HG03432 (cell line): ENCODE data around the gene ELP2.
"Not testable (repeated sequence)": the region's sequence is repeated elsewhere in the genome, so short reads cannot be mapped to it uniquely, and the experiment has no call there.

Experiments used
- ATAC-seq: cut with Tn5 transposase; IDR thresholded peaks from one replicate; pipeline ENCODE4 v1.9.1; 2021; ENCODE audit warnings: mild to moderate bottlenecking, moderate library complexity; ENCODE audit not compliant: unreplicated experiment

ELP2 gene

DNA sequence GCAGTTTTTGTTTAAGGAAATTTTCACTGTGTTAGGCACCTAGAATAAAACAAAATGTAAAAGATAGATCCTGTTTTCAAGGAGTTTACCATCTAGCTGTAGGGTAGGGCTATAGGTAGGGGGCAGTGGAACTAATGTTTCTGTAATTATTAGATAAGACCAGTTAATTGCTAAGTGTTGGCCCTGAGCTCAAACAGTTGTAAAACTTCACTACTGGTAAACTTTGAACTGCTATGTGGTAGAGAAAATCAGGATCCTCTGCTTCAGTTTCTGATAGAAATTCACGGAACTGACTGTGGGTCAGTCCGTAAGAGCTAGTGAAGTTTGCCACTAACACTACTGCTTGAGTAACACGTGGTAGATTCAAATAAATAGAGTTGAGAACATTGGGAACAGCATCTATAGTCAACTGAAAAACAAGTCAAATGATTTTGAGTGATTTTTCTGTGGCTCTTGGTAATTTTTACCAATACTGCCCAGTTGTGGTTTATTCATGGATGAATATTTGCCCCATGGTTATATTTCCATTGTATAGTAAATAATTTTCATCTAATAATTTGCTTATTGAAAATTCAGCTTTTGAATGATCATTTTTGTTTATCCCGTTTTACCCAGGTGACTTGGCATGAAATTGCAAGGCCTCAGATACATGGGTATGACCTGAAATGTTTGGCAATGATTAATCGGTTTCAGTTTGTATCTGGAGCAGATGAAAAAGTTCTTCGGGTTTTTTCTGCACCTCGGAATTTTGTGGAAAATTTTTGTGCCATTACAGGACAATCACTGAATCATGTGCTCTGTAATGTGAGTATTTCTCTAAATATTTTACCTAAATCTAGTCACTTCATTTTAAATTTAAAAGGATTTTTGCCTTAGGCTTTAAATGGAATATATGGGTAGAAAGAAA lies 26.4 kb downstream of the ELP2 start:
- ATAC-seq, result no peak

DNA sequence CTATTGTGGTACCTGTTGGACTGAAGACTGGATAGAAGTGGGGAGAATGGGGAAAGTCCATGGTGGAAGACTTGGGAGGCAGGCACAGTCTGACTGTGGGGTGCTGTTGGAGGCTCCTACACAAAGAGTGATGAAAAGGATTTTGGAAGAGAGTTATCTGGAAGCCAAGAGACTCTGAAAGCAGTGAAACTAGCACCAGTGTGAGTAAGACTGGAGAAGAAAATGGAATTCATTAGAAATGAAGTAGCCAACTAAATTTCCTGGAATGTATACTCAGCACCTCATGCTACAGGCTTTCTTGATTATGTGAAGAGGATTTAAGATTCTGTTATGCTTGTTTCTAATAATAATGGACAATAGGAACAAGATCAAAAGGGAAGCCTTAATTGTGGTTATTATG lies 27.7 kb downstream of the ELP2 start:
- ATAC-seq, result no peak

DNA sequence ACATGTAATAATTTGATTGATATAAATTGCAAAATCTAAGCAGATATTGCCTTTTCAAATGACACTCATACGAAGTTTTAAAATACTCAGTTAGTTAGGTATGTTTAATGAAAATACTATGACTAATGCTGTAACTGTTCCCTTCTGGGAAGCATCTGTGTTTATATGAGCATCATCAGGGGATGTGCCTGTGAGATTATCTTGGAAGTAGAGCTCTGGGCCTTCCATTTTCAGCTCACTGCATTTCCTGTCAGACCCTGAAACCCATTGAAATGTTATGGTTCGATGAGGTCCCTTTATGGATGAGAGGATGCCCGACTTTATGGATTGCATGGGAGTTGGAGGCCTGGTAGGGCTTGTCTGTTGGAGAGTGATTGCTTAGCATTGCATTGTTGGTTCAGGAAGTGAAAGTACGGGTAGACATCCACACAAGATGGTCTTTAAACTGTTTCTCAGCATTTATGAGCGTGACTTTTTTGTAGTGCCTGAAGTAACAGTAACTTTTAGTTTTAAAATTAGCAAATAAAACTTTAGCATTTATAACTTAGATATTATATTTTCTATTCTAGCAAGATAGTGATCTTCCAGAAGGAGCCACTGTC lies 28.7 kb downstream of the ELP2 start:
- ATAC-seq, result no peak

DNA sequence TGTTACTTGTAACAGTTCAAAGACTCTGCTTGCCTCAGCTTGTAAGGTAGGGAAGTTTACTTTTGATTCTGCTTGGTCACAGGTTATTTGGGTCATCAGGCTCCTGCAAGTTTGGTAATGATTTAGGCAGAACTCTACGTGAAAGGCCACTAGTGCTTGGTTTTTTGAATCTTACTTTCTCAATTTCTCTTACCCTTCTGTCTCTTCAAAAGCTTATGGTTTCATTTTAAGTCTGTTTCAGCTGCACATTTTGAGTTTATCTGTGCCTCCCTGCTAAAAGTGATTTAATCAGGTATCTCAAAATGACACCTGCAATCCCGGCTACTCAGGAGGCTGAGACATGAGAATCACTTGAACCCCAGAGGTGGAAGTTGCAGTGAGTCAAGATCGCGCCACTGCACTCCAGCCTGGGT lies 31.3 kb downstream of the ELP2 start:
- ATAC-seq, result no peak

DNA sequence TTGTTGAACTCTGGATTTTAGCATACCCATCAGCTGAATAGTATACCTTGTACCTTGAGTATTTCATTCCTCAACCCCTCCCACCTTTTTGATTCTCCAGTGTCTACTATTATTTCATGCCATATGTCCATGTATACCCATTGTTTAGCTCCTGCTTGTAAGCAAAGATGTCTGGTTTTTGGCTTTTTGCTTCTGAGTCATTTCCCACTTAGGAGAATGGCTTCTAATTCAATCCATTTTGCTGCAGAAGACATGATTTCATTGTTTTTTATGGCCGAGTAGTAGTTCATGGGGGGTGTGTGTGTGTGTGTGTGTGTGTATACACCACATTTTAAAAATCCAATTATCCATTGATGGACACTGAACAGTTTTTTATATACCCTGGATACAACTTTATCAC lies 33.3 kb downstream of the ELP2 start:
- no peak for ATAC-seq

DNA sequence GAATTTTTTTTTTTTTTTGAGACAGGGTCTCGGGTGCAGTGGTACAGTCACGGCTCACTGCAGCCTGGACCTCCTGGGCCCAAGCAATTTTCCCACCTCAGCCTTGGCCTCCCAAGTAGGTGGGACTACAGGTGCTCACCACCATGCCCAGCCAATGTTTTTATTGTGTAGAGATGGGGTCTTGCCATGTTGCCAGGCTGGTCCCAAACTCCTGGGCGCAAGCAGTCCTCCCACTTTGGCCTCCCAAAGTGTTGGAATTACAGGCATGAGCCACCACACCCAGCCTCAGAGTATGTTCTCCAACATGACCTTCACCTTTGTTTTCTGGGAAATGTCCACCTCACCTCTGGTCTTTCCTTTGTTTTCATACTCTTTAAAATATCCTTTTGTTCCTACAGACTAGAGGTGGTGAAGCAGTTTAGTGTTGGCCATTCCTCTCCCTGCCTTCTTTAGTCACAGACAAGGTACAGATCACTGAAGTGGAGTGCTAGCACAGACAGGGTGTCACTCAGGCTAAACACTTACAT lies 38.1 kb downstream of the ELP2 start:
- ATAC-seq, result no peak

DNA sequence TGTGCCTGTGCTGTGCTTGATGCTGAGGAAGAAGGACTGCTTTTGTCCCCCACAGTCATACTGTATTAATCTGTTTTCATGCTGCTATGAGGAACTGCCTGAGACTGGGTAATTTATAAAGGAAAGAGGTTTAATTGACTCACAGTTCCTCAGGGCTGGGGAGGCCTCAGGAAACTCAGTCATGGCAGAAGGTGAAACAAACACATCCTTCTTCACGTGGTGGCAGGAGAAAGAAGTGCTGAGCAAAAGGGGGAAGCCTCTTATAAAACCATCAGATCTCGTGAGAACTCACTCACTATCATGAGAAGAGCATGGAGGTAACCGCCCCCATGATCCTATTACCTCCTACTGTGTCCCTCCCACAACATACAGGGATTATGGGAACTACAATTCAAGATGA lies 38.6 kb downstream of the ELP2 start:
- not testable (repeated sequence) for ATAC-seq

DNA sequence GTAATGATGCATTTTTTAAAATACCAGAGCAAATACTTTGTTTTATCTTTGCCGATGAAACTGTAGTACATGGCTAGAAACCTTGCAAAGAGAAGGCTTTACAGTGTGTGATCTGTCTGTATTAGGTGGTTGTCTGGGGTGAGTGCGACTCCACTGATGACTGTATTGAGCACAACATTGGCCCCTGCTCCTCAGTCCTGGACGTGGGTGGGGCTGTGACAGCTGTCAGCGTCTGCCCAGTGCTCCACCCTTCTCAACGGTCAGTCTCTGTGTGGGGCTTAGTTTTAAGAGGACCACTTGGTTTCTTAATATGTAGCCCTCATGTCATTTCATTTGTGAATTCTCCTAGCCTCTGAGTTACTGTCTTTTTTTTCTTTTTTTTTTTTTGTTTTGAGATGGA lies 40.2 kb downstream of the ELP2 start:
- ATAC-seq, result no peak

DNA sequence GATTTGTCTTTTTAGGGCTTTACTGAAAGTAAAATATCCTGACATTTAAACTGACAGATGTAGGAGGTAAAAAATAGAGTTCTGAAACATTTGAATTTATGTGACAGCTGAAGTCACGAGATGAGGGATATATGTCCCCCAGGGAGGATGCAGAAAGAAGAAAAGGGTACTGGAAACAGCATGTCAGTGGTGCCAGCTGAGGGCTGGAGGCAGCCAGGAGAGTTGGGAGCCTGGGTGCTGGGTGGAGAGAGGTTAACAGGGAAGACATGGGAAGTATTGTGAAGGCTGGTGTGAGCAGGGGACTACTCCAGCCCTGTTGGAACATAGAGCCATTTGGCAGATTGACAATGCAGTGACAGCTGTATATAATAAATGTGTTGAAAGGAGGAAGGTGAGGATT lies 45.8 kb downstream of the ELP2 start:
- no peak for ATAC-seq

DNA sequence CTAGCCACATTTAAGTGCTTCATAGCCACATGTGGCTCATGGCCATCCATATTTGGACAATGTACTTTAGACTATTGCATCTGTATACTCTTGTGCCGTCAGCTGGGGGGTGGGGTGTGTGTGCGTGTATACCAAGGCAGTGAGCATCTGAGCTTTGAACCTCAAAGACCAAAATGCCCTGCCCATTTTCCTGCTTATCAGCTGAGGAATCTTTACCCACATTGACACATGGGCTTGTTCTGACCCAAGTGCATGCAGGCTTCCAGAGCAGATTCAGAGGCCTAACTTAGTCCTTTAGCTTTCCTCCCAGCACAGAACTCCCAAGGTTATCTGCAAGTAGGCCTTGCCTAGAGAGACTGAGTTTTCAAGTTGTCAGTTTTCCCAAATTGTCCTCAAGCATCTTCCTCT lies 46.5 kb downstream of the ELP2 start:
- no peak for ATAC-seq

DNA sequence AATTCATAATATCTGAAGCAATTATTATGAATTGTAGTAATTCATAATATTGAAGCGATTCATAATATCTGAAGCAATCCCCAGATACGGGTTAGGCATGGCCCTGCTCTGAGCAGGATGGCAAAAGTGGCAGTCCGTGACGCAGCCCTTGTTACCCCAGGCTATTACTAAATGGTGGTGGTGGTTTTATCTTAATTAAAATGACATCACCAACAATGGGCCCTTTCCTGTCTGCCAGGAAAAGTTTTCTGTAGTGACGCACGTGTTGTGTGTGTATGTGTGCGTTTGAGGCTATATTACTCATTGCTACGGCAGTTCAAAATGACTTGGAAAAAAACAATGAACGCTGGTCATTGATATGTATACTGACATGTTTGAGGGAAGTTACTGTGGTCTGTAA lies 47.0 kb downstream of the ELP2 start:
- ATAC-seq, result no peak

DNA sequence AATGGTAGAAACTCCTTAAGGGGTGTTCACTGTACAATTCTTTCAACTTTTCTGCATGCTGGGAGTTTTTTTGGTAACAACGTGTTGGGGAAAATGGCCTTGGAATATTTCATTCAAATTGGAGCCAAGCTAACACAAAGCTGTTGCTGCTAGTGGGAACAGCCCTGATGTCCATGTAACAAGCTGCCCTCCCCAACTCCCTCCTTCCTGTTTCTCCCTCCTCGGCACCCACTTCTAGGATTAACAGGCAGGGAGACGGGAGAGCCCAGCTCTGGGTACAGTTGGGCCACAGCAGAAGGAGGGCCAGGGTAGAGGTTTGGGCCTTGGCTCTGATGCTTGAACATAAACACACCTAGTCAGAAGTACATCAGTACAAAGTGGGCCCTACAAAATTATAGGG lies 48.2 kb downstream of the ELP2 start:
- no peak for ATAC-seq

DNA sequence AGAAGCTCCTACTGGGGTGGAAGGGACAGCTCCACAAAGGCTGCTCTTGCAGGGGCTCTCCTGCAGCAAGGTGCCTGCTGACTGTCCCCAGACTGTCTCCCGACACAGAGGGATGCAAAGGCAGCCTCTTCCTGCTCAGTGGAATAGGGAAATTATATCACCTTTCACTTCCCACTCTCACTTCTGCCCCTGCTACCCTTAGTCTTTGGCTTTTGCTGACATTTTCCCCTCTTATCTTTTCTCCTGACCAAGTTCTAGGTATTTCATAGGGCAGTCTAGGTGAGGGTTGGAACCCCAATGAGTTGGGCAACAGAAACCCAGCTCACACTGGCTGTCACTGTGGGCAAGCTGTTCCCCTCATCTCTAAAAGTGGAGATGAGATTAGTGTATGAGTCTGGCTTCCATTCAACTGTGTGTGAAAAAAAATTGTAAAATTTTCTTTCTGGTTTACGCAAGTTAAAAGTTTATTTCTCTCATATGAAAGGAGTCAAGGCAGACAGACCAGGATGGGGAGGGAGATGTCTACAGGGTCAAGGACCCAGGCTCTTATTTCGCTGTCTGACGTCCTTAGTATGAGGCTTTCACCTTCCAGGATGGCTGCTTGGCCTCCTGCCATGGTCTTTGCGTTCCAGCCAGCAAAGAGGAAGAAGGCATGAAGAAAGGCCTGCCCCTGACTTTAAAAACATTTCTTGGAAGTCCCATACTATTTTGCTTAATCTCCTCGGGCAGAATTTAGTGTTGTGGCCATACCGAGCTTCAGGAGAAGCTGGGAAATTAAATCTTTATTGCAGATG lies 50.1 kb downstream of the ELP2 start:
- ATAC-seq, result no peak

DNA sequence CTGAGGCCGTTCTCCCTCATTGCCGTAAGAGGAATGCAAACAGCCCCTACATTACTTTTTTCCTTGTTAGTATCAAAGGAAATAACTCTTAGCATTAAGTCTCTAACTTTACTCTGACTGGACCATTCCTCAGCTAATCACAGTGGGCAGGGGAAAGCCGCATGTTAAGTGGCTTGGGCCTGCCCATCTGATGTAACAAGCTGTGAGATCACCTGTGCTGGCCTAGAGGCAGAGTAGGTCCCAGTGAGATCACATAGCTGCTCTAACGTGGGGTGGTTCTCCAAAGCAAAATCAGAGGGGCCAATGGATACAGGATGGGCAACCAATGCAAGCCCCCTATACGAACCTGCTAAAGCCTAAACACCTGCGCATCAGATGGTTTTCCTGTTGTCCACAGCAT lies 51.7 kb downstream of the ELP2 start:
- ATAC-seq, result no peak

DNA sequence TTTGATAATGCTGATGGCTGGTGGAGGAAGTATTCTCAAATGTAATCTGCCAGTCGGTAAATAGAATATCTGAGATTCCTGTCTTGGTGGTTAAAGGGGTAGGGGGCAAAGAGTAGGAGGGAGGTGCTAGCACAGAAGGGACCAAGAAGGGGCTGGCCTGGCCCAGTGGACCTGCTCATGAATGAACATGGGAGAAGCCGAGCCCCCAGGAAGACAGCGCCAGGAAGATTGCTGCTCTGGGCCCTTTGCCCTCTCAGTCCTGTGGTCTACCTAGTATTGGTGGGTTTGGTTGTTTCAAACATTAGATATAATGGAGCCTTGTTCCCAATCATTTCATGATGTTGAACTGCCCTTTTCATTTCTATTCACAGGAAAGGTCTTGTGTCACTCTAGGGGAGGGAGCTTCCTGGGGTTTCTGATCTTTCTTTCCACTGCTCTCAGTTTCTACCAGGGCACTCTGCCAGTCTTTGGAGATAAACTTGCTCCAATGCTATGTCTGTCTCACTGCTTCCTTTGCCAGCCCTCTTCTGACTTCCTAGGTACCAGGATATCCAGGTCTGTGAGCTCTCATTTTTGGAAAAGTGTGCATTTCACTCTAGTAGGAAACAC lies 52.3 kb downstream of the ELP2 start:
- no peak for ATAC-seq

DNA sequence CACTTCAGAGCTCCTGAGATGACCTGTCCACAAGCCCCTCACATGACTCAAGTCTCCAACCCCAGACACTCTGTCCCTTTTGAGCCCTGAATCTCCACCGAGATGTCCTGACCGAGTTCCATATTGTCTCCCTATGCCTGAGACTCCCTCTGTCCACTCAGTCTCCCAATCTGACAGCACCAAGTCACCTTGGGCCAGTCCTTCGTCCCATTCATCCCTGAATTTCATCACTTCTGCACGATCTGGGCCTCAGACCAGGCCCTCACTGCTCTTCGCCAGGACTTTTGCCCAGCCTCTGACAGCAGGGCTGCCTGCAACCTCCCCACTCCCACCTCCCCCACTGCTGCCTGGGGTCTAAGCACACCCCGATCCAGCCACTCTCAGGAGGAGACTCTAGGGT lies 53.3 kb downstream of the ELP2 start:
- no peak for ATAC-seq

DNA sequence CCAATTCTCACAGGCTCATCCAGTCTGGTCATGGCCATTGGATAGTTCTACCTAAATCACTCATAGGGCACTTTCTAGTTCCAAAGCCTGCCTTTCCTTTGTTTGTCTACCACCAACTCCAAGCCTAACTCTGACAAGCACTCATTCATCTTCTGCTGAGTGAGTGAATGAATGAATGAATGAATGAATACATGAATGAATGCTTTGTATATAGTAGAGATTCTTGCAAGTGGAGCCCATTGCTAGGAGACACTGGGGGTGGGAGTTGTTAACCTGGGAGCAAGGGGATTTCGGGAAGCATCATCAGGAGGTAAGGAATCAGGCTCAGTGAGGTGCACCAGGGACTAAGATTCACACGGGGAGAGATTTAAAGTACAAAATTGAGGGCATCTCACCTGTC lies 54.3 kb downstream of the ELP2 start:
- no peak for ATAC-seq

DNA sequence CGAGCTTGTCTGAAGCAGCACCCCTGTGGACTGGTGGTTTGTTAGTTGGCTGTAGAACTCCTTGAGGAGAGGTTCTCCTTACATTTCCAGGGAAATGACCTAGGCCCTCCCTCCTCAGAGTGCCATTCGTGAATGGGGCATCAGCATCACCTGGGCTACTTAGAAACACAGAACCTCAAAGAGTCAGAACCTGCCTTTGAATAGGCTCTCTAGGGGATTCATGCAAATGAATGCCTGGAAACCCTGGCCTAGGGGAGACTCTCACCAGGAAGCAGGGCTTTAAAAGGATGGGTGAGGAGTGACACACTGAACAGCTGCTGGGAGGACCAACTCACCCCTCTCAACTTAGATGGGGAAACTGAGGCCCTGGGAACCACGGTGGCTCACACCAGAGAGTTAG lies 55.5 kb downstream of the ELP2 start:
- no peak for ATAC-seq

DNA sequence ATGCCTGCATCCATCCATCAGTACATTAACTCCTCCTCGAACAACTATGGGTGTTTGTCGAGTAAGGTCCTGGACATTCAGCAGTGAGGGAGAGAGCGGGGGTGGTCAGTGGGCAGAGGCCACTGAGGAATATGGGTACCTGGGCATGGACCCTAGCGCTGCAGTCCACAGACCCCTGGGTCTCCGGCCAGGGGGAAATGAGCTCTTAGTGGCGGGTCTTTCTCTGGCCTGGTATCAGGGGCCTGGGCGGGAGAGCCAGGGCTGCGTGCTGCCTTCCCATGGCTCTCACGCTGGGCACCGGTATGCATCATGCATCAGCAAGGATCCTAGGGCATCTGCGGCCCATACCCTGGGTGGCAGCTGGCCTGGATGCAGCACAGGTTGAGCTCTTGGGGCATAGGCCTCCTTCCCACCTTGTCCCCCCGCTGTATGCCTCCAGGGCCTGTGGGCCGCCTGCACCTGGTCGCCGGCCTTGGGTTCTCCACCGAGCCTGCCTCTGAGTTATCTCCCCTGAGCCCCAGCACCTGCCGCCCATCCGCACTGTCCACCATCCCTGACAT lies 56.3 kb downstream of the ELP2 start:
- ATAC-seq, result no peak

DNA sequence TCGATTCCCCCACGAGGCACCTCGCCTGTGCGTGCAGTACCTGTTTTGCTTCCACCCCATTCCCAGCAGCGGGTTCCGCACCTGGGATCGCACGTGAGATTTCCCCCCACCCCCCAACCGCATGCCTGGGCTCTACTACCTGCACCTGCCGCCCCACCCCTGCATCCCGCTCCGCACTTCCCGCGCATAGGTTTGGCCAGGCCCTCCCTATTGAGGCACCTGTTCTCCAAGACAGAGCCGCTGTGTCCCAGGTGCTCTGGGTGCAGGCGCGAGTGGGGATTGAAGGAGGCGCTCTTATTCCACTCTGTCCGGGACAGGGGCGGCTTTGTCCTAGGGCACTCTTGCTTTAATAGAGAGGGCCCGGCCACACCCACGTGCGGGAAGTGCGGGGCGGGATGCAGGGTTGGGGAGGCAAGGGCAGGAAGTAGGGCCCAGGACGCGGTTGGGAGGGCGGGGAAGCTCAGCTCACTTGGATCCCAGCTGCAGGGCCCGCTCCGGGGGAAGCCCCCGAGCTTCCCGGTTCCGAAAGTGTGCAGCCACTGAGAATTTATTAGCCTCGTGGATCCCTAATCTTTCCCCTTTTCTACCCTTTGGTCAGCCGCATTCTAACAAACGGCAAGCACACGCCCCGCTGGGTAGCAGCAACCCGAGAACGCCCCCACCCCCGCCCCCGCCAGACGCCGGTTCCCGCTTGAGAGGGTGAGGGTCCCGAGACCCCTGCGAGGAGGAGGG lies 56.9 kb downstream of the ELP2 start:
- ATAC-seq, result no peak
